OCI-LY1 (cell line): ENCODE data around the gene DGCR2.

Source experiments
- H2AFZ ChIP-seq: fragments of 200-600 bp; sonication (generic), shearing (Covaris generic); 2 replicates; pipeline ENCODE4 v1.6.0; 2014; ENCODE audit warnings: antibody characterized with exemption, mild to moderate bottlenecking, low read length
- H3F3A ChIP-seq: fragments of 200-600 bp; sonication (generic), shearing (Covaris generic); 2 replicates; pipeline ENCODE4 v1.6.0; 2014; ENCODE audit warnings: mild to moderate bottlenecking, antibody characterized with exemption, low read length, moderate library complexity; ENCODE audit not compliant: insufficient read depth
- H3K27ac ChIP-seq: fragments of 200-600 bp; sonication (generic); 2 replicates; pipeline ENCODE4 v1.5.1; 2014; ENCODE audit warnings: low read length, mixed run types, mild to moderate bottlenecking, low read depth; ENCODE audit not compliant: poor library complexity, severe bottlenecking
- H3K27me3 ChIP-seq: fragments of 200-600 bp; sonication (generic); 2 replicates; pipeline ENCODE4 v1.6.0; 2014; ENCODE audit warnings: antibody characterized with exemption, mild to moderate bottlenecking, low read length, moderate library complexity; ENCODE audit not compliant: insufficient read depth
- H3K36me3 ChIP-seq: fragments of 200-600 bp; sonication (generic); 2 replicates; pipeline ENCODE4 v1.6.1; 2014; ENCODE audit warnings: mild to moderate bottlenecking, antibody characterized with exemption, low read length, moderate library complexity, mixed read lengths; ENCODE audit not compliant: insufficient read depth
- H3K4me1 ChIP-seq: fragments of 200-600 bp; sonication (generic); 2 replicates; pipeline ENCODE4 v1.5.1; 2014; ENCODE audit warnings: mild to moderate bottlenecking, low read length, moderate library complexity; ENCODE audit not compliant: insufficient read depth, severe bottlenecking
- H3K4me2 ChIP-seq: fragments of 200-600 bp; sonication (generic), shearing (Covaris generic); 2 replicates; pipeline ENCODE4 v1.6.1; 2014; ENCODE audit warnings: low read length
- H3K4me3 ChIP-seq: fragments of 200-600 bp; sonication (generic); 2 replicates; pipeline ENCODE4 v1.5.1; 2014; ENCODE audit warnings: low read length, low read depth, mild to moderate bottlenecking, mixed read lengths; ENCODE audit not compliant: poor library complexity, severe bottlenecking
- H3K79me2 ChIP-seq: fragments of 200-600 bp; shearing (Covaris generic); 2 replicates; pipeline ENCODE4 v1.6.1; 2016; ENCODE audit warnings: mixed run types, low read length, mixed read lengths; ENCODE audit not compliant: insufficient read depth
- H3K9ac ChIP-seq: fragments of 200-600 bp; sonication (generic), shearing (Covaris generic); 2 replicates; pipeline ENCODE4 v1.6.1; 2014; ENCODE audit warnings: mild to moderate bottlenecking, low read length, mixed read lengths
- H3K9me2 ChIP-seq: fragments of 200-600 bp; sonication (generic), shearing (Covaris generic); 2 replicates; pipeline ENCODE4 v1.6.1; 2014; ENCODE audit warnings: low read depth, mild to moderate bottlenecking, low read length, mixed read lengths
- H3K9me3 ChIP-seq: fragments of 200-600 bp; shearing (Covaris generic); 2 replicates; pipeline ENCODE4 v1.6.1; 2014; ENCODE audit warnings: low read length, mixed read lengths
- H4K20me1 ChIP-seq: fragments of 200-600 bp; sonication (generic), shearing (Covaris generic); 2 replicates; pipeline ENCODE4 v1.6.0; 2016; ENCODE audit warnings: mild to moderate bottlenecking, low read length; ENCODE audit not compliant: insufficient read depth
- CTCF ChIP-seq: fragments of 200-600 bp; sonication (generic), shearing (Covaris generic); IDR thresholded peaks from 2 replicates; pipeline ENCODE4 v1.5.1; 2017; ENCODE audit warnings: mild to moderate bottlenecking, antibody characterized with exemption, low read length, moderate library complexity, mixed read lengths
- EZH2 ChIP-seq: fragments of 200-600 bp; sonication (generic), shearing (Covaris generic); IDR thresholded peaks from 2 replicates; pipeline ENCODE4 v1.8.0; 2017; ENCODE audit warnings: borderline replicate concordance, mixed run types, mild to moderate bottlenecking, antibody characterized with exemption, low read length, moderate library complexity, mixed read lengths

DGCR2 gene

GRCh38 chr22:19038164-19038546, 84.1 kb downstream of the DGCR2 start:
- H3K79me2 ChIP-seq: no peaks in the 10 kb centered on the region
- H3K27me3 ChIP-seq: no peaks in the 10 kb centered on the region

GRCh38 chr22:19037282-19038163, 84.7 kb downstream of the DGCR2 start:
- H3K4me1 ChIP-seq: peaks cover 15% of the 10 kb centered on the region
- H3K27ac ChIP-seq: no peak overlapping the region
- H2AFZ ChIP-seq: no peak overlapping the region
- H3F3A ChIP-seq: no peaks in the 10 kb centered on the region
- H3K4me3 ChIP-seq: no peak overlapping the region
- no peak overlapping the region for H3K4me2 ChIP-seq
- H4K20me1 ChIP-seq: no peaks in the 10 kb centered on the region
- TF ChIP-seq CTCF (no peak), EZH2 (no peak)
- H3K9me3 ChIP-seq: no peaks in the 10 kb centered on the region
- H3K9ac ChIP-seq: no peak overlapping the region
- H3K36me3 ChIP-seq: peaks cover 33% of the 10 kb centered on the region
- no peaks in the 10 kb centered on the region for H3K27me3 ChIP-seq
- no peaks in the 10 kb centered on the region for H3K79me2 ChIP-seq
- H3K9me2 ChIP-seq: no peaks in the 10 kb centered on the region

More at GRCh38 chr22:19038164-19038546, 84.1 kb downstream of the DGCR2 start:
- TF ChIP-seq CTCF (no peak), EZH2 (no peak)
- Histone ChIP-seq H4K20me1 (no peaks in the 10 kb centered on the region), H3F3A (no peaks in the 10 kb centered on the region), H3K9ac (no peak overlapping the region), H3K36me3 (peaks cover 39% of the 10 kb centered on the region), H3K27ac (peak overlapping the region; percentile 21), H3K4me3 (no peak overlapping the region), H3K4me2 (no peak overlapping the region), H2AFZ (no peak overlapping the region), H3K9me2 (no peaks in the 10 kb centered on the region), H3K9me3 (no peaks in the 10 kb centered on the region), H3K4me1 (peaks cover 15% of the 10 kb centered on the region)

GRCh38 chr22:19036523-19037273, 85.5 kb downstream of the DGCR2 start:
- no peak overlapping the region for H3K4me3 ChIP-seq
- no peaks in the 10 kb centered on the region for H3K9me3 ChIP-seq
- H4K20me1 ChIP-seq: no peaks in the 10 kb centered on the region
- H3K9ac ChIP-seq: no peak overlapping the region
- no peaks in the 10 kb centered on the region for H3K9me2 ChIP-seq
- H3K79me2 ChIP-seq: no peaks in the 10 kb centered on the region
- H3K36me3 ChIP-seq: peaks cover 25% of the 10 kb centered on the region
- no peak overlapping the region for H2AFZ ChIP-seq
- no peaks in the 10 kb centered on the region for H3K27me3 ChIP-seq
- no peak for TF ChIP-seq CTCF
- no peaks in the 10 kb centered on the region for H3F3A ChIP-seq
- peaks cover 15% of the 10 kb centered on the region for H3K4me1 ChIP-seq
- H3K27ac ChIP-seq: no peak overlapping the region
- H3K4me2 ChIP-seq: no peak overlapping the region
